ENCODE results near the gene VAMP2.

VAMP2 gene

DNA sequence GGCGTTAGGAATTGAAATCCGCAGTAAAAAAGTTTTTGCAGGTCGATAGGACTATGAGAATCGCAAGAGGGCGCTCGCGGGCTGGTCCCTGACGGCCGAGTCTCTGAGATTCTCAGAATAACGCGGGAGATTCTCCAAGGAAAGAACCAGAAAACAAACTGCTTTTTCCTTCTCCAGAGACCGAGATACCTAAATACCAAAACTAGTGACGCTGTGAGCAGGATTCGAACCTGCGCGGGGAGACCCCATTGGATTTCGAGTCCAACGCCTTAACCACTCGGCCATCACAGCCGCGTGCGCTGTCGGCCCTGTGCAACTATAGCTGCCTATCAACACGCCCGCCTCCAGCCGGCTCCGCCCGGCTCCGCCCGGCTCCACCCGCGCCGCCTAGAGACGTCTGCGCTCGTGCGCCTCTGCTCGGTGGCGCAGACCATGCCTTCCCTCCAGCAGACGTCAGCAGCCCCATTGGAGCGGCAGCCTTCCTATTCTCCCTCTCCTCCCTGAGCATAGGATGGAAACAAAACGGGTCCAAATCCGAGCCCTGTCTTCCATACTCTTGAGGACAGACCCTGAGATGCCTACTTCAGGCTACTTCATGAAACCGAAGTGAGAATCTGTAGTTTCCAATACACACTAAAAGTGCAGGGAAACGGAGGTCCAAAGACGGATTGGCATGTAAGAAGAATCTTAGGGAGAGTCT lies 23.9 kb downstream of the VAMP2 start:
- H3K4me3 ChIP-seq (ENCODE audit: low read length), result peak overlapping the region; percentile 64
- TF ChIP-seq, protein P1, sequence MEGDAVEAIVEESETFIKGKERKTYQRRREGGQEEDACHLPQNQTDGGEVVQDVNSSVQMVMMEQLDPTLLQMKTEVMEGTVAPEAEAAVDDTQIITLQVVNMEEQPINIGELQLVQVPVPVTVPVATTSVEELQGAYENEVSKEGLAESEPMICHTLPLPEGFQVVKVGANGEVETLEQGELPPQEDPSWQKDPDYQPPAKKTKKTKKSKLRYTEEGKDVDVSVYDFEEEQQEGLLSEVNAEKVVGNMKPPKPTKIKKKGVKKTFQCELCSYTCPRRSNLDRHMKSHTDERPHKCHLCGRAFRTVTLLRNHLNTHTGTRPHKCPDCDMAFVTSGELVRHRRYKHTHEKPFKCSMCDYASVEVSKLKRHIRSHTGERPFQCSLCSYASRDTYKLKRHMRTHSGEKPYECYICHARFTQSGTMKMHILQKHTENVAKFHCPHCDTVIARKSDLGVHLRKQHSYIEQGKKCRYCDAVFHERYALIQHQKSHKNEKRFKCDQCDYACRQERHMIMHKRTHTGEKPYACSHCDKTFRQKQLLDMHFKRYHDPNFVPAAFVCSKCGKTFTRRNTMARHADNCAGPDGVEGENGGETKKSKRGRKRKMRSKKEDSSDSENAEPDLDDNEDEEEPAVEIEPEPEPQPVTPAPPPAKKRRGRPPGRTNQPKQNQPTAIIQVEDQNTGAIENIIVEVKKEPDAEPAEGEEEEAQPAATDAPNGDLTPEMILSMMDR (conservative IDR thresholded peaks at IDR 0.05; ENCODE audit: low read depth, low read length), result peak; percentile 90
- DNase-seq (ENCODE audit: low read depth), result peak; percentile 86

DNA sequence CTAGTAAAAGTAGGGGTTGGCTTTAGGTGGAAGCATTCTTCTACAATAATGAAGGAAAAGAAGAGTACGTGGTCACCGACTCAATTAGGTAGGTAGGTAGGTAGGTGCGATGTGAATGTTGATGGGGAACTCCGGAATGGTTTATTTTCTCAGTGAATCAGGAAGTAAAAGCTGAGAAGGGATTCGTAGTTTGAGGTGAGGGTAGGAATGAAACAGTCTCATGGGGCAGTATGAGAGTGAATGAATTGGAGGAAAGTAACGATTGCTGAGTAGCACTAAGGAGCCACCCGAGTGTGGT lies 24.4 kb downstream of the VAMP2 start:
- DNase-seq (ENCODE audit: low read depth), result no peak
- peak overlapping the region; percentile 53 for H3K4me3 ChIP-seq (ENCODE audit: low read length)
- TF ChIP-seq, protein P1 (conservative IDR thresholded peaks at IDR 0.05; ENCODE audit: low read depth, low read length), result no peak

DNA sequence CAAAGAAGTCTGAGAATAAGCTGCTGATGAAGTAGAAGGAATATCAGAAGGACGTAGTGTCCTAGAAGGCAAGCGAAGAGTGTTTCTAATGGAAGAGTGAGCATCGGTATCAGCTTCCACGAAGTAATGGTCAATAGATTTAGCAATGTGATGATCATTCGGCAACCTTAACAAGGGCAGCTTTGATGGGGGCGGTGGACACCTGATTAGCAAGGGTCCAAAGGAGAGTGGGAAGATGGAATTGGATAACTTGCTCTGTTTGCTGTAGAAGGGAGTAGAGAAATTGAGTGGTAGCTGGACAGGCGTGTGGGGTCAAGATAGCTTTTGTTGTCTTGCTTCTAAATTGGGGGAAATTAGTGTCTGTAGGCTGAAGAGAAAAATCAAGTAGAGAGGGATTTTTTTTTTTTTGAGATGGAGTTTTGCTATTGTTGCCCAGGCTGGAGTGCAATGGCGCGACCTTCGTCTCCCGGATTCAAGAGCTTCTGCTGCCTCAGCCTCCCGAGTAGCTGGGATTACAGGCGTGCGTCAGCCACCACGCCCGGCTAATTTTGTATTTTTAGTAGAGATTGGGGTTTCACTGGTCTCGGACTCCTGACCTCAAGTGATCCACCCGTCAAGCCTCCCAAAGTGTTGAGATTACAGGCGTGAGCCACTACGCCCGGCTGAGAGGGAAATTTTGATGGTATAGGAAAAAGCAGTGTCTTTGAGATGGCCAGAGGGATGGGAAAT lies 24.9 kb downstream of the VAMP2 start:
- peak overlapping the region; percentile 53 for H3K4me3 ChIP-seq (ENCODE audit: low read length)
- DNase-seq (ENCODE audit: low read depth), result no peak
- TF ChIP-seq, protein P1 (conservative IDR thresholded peaks at IDR 0.05; ENCODE audit: low read depth, low read length), result no peak

DNA sequence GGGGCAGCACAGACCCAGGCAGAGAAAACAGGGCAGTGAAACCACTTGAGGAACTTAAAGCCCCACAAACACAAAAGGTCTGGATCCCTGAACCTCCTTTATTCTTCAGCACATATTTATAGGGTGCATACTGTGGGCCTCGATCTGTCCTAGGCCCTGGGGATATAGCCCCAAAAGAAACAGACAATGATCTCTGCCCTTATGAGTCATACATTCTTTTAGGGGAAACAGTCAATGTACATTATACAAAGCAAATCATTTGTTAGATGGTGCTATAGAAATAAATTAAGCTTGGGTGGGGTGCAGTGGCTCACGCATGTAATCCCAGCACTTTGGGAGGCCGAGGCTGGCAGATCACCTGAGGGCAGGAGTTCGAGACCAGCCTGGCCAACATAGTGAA lies 28.8 kb downstream of the VAMP2 start:
- H3K4me3 ChIP-seq (ENCODE audit: low read length), result no peak overlapping the region
- DNase-seq (ENCODE audit: low read depth), result no peak
- TF ChIP-seq, protein P1 (conservative IDR thresholded peaks at IDR 0.05; ENCODE audit: low read depth, low read length), result no peak

DNA sequence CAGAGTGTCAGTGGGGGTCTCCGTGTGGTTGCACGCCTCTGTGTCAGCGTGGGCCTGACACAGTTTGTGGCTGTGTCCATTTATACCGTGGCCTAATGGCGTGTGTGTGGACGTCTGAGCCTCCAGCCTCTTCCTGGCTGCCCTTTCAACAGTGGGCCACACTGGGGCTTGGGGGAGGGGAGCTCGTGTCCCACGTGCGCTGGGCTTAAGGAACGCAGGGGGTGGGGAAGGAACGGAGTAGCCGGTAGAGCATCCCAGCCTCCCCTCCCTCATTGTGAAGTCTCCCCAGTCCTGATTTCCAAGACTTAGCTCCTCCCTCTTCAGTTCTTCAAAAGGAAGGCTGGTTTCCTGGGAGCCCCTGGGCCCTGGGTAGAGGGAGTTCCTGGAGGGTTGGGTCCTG lies 29.3 kb downstream of the VAMP2 start:
- TF ChIP-seq, protein P1 (conservative IDR thresholded peaks at IDR 0.05; ENCODE audit: low read depth, low read length), result no peak
- DNase-seq (ENCODE audit: low read depth), result no peak
- no peak overlapping the region for H3K4me3 ChIP-seq (ENCODE audit: low read length)

DNA sequence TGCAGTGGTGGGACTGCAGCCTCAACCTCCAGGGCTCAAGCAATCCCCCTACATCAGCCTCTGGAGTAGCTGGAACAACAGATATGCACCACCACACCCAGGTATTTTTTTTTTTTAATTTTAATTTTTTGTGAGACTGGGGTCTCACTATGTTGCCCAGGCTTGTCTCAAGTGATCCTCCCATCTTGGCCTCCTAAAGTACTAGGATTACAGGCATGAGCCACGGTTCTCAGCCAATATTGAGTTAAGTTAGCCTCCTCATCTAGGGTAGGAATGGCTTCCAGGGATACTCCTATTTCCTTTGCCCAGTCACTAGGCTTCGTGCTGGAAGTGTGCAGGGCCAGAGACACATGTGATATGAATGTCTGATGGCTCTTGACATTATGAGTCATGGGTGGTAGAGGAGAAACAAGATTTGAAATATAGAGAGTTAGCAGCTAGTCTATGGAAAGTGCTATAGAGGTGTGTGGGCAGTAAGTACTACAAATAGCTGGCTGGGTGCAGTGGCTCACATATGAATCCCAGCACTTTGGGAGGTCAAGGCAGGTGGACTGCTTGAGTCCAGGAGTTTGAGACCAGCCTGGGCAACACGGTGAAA lies 30.8 kb downstream of the VAMP2 start:
- TF ChIP-seq, protein P1 (conservative IDR thresholded peaks at IDR 0.05; ENCODE audit: low read depth, low read length), result no peak
- DNase-seq (ENCODE audit: low read depth), result no peak
- H3K4me3 ChIP-seq (ENCODE audit: low read length), result no peak overlapping the region
